HFF-Myc (cell line): ENCODE data around the gene TEX26.
A peak's percentile ranks its signal among the peaks of the same experiment; 100 is the strongest.

Experiments
- DNase-seq: peaks from one replicate; pipeline ENCODE4 v3.0.0-alpha.2; 2011; ENCODE audit warnings: low read depth; ENCODE audit errors: extremely low read depth
- H3K4me3 ChIP-seq: replicated peaks from 2 replicates; pipeline ENCODE4 v1.5.1; 2011; ENCODE audit warnings: low read depth, mild to moderate bottlenecking, control low read depth, low read length
- CTCF ChIP-seq: IDR thresholded peaks from 2 replicates; pipeline ENCODE4 v1.5.1; 2012; ENCODE audit warnings: mild to moderate bottlenecking, low read depth, low read length, control low read depth; ENCODE audit errors: missing control alignments

The TEX26 gene

DNA sequence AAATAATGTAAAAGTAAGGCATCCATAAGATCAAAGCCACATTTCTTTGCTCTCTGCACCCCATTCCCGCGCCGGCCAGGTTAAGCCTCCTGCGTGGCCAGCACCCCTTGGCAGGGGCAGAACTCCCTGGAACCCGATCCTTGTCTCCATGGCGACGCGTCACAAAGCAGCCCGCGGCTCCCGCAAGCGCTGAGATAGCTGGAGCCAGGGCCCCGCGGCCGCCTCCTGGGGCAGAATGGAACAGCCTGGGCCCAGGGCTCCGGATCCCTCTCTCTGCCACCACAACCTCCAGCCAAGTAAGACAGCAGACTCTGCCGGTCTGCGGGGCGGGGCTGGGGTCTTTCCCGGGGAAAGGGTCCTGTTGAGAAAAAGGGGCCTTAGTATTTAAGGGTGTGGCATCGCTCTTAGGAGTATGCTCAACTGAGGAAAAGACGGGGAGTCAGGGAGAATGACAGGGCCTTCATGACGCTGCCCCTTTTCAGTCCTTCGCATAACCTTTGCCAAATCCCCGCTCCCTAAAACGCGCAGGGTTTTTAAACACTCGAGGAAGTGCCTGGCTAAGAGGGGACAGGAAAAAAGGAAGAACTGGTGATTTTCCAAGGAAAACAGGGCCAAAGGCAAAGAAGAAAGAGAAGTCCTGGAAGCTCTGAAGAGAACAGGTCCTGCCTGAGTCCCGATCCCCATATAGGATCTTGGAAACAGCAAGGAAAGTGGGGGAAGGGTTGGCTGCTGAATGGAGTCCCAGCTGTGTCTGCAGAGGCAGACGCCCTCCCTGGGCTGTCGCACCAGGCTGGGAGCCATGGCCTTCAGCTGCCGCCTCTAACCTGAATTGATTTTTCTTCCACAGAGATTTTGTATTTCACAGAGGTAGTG, at the start of gene TEX26:
Gene TEX26 (plus strand): TSS at position 176 of the 873 bp plus-strand sequence. CDS start 60 bp downstream, at position 236.
- no peak for TF ChIP-seq CTCF
- DNase-seq, result no peak

DNA sequence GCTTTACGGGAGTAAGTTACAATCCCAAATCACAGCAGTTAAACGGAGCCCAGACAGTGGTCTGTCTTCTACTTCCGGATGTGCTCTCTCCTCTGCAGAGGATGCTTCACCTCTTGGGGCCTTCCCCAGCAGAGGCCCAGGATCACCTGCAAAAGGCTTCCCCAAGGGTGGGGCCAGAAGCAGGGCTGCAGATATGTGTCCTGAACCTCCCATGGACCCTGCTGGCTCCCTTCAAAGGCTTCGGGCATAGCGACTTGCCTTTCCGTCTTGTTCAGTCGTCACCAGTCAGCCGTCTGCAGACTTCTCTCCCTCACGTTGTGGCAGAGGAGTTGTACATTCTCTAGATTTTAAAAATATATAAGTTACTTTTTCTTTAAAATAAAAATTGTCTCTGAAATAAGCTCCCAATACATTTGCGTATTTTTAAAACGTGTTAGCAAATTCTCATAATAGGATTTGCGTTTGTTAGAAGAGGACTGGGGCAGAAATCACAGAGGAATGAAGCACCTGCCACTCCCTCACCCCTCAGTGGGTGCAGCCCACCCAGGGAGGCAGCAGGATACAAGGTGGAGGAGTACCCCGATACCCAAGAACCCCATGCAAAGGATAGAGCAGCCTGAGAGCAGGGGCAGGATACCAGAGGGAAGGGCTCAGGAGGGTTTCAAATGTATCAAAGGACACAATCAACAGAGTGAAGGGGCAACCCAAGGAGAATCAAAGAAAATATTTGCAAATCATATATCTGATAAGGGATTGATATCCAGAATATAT, 49.3 kb upstream of the TEX26 start:
- no peak overlapping the region for H3K4me3 ChIP-seq
- no peak for DNase-seq
- no peak for TF ChIP-seq CTCF

More for the DNA sequence above, at the start of gene TEX26:
- H3K4me3 ChIP-seq, result no peak within 1 kb of the TSS

- H3K4me3 ChIP-seq, result no peak overlapping the region
- no peak for TF ChIP-seq CTCF
- DNase-seq, result no peak
Measured at GRCh38 chr13:30884543-30884942, 47.9 kb upstream of the TEX26 start.

DNA sequence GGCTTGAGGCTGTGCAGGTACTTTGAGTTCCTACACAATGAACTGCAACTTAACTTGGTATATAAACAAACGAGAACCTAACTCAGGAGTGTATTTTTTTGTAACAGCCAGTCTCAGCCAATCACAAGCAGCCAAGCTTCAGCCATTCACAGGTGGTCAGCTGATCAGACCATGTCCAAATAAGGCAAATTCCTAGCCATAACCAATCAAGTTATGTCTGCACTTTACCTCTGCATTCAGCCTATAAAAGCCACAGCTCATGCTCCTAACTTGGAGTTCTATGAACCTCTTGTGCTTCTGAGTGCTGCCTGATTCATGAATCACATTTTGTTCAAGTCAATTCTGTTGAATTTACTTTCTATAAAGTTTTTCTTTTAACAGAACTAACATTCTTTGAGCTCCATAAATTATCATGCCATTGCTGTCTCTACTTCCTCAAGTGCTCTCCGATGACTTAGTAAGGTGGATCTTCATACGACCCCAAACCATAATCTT, 43.2 kb upstream of the TEX26 start:
- H3K4me3 ChIP-seq, result no peak overlapping the region
- TF ChIP-seq CTCF, result no peak
- DNase-seq, result no peak

- no peak for DNase-seq
- TF ChIP-seq CTCF, result peak; percentile 78
Measured at GRCh38 chr13:30892966-30893365, 39.5 kb upstream of the TEX26 start.

GRCh38 chr13:30895773-30896172, 36.7 kb upstream of the TEX26 start:
- DNase-seq, result no peak

More at GRCh38 chr13:30892966-30893365, 39.5 kb upstream of the TEX26 start:
- no peak overlapping the region for H3K4me3 ChIP-seq

More at GRCh38 chr13:30895773-30896172, 36.7 kb upstream of the TEX26 start:
- no peak overlapping the region for H3K4me3 ChIP-seq
- TF ChIP-seq CTCF, result no peak
